Measurements from ENCODE around the gene NSF.
"Not testable (repeated sequence)": the region's sequence is repeated elsewhere in the genome, so short reads cannot be mapped to it uniquely, and the experiment has no call there.

NSF gene

DNA sequence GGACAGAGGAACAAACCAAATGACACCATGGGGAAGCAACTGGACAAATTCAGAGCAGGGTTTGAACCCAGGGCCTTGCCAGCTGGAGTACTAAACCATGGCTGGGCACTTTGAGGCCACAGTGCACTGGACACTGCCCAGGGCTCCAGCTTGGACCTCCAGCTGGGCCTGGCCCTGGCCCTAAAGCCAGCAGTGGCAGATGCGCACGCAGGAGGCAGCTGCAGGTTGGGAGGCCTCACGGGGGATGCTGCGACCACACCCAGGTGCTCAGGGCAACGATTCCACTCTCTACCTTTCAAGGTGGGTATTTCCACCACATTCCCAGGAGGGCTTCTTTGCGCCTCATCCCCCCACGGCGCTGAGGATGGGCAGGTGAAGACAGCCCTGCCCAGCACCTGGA lies 199.1 kb downstream of the NSF start:
- POLR2A ChIA-PET (ENCODE audit: low non-redundant PET), result no interaction called here
- CTCF ChIA-PET, result interaction anchor here (0.6 kb wide), 1 partner anchor 33 kb away, joined by 3 read pairs; no protein-coding TSS in a partner anchor
- H3K27ac ChIP-seq, result no peak overlapping the region
- DNase-seq (ENCODE audit: low spot score), result no peak
- TF ChIP-seq, protein P1, sequence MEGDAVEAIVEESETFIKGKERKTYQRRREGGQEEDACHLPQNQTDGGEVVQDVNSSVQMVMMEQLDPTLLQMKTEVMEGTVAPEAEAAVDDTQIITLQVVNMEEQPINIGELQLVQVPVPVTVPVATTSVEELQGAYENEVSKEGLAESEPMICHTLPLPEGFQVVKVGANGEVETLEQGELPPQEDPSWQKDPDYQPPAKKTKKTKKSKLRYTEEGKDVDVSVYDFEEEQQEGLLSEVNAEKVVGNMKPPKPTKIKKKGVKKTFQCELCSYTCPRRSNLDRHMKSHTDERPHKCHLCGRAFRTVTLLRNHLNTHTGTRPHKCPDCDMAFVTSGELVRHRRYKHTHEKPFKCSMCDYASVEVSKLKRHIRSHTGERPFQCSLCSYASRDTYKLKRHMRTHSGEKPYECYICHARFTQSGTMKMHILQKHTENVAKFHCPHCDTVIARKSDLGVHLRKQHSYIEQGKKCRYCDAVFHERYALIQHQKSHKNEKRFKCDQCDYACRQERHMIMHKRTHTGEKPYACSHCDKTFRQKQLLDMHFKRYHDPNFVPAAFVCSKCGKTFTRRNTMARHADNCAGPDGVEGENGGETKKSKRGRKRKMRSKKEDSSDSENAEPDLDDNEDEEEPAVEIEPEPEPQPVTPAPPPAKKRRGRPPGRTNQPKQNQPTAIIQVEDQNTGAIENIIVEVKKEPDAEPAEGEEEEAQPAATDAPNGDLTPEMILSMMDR (conservative IDR thresholded peaks at IDR 0.05; ENCODE audit: low read depth), result no peak

GRCh38 chr17:46790216-46790615 lies 199.7 kb downstream of the NSF start:
- CTCF ChIA-PET, result interaction anchor here (0.6 kb wide), 1 partner anchor 32 kb away, joined by 3 read pairs; no protein-coding TSS in a partner anchor
- TF ChIP-seq, protein P1 (conservative IDR thresholded peaks at IDR 0.05; ENCODE audit: low read depth), result no peak
- DNase-seq (ENCODE audit: low spot score), result no peak
- H3K27ac ChIP-seq, result no peak overlapping the region
- POLR2A ChIA-PET (ENCODE audit: low non-redundant PET), result no interaction called here

- H3K27ac ChIP-seq, result no peak overlapping the region
- ChIA-PET CTCF (no interaction called here), POLR2A (ENCODE audit: low non-redundant PET) (no interaction called here)
- TF ChIP-seq, protein P1 (conservative IDR thresholded peaks at IDR 0.05; ENCODE audit: low read depth), result no peak
- DNase-seq (ENCODE audit: low spot score), result no peak
Measured at GRCh38 chr17:46791531-46791930, 201.1 kb downstream of the NSF start.

- ChIA-PET POLR2A (ENCODE audit: low non-redundant PET) (no interaction called here), CTCF (no interaction called here)
- no peak for DNase-seq (ENCODE audit: low spot score)
- no peak overlapping the region for H3K27ac ChIP-seq
- TF ChIP-seq, protein P1 (conservative IDR thresholded peaks at IDR 0.05; ENCODE audit: low read depth), result no peak
Measured at GRCh38 chr17:46792071-46792470, 201.6 kb downstream of the NSF start.

GRCh38 chr17:46793023-46793422 lies 202.6 kb downstream of the NSF start:
- H3K27ac ChIP-seq; POLR2A ChIA-PET (ENCODE audit: low non-redundant PET); DNase-seq (ENCODE audit: low spot score): not testable (repeated sequence)
- CTCF ChIA-PET, result interaction anchor here (0.6 kb wide), 1 partner anchor 185 kb away, joined by 4 read pairs; no protein-coding TSS in a partner anchor

- no peak for DNase-seq (ENCODE audit: low spot score)
- ChIA-PET CTCF (no interaction called here), POLR2A (ENCODE audit: low non-redundant PET) (no interaction called here)
- H3K27ac ChIP-seq, result no peak overlapping the region
- TF ChIP-seq, protein P1 (conservative IDR thresholded peaks at IDR 0.05; ENCODE audit: low read depth), result no peak
Measured at GRCh38 chr17:46793541-46793940, 203.1 kb downstream of the NSF start.

DNA sequence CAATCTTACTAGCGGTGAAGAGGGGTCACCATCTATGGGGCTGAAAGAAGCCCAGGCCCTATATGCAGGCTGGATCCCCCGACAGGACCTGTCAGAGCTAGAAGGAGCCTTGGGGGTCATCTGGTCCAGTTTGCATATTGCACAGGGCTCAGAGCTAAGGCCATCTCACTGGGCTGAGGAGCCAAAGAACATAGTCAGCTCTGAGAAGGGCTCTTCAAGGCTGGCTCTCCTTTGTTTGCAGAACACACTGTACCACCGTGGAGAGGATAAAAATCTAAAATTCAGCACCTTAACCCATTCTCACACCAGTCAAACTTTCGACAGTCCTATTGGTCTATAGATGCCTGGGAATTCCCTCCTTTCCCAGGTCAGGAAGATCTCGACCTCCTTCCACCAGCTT lies 203.8 kb downstream of the NSF start:
- H3K27ac ChIP-seq, result no peak overlapping the region
- CTCF ChIA-PET, result interaction anchor here (0.6 kb wide), 1 partner anchor 793 kb away, joined by 3 read pairs; no protein-coding TSS in a partner anchor
- POLR2A ChIA-PET (ENCODE audit: low non-redundant PET), result no interaction called here
- DNase-seq (ENCODE audit: low spot score), result no peak
- TF ChIP-seq, protein P1 (conservative IDR thresholded peaks at IDR 0.05; ENCODE audit: low read depth), result no peak
